GM19455 (cell line): ENCODE measurements around the gene ERAL1.
"Not testable (repeated sequence)": the region's sequence is repeated elsewhere in the genome, so short reads cannot be mapped to it uniquely, and the experiment has no call there.

Experiments
- ATAC-seq: cut with Tn5 transposase; IDR thresholded peaks from one replicate; pipeline ENCODE4 v1.9.1; 2021; ENCODE audit not compliant: unreplicated experiment

The ERAL1 gene

DNA sequence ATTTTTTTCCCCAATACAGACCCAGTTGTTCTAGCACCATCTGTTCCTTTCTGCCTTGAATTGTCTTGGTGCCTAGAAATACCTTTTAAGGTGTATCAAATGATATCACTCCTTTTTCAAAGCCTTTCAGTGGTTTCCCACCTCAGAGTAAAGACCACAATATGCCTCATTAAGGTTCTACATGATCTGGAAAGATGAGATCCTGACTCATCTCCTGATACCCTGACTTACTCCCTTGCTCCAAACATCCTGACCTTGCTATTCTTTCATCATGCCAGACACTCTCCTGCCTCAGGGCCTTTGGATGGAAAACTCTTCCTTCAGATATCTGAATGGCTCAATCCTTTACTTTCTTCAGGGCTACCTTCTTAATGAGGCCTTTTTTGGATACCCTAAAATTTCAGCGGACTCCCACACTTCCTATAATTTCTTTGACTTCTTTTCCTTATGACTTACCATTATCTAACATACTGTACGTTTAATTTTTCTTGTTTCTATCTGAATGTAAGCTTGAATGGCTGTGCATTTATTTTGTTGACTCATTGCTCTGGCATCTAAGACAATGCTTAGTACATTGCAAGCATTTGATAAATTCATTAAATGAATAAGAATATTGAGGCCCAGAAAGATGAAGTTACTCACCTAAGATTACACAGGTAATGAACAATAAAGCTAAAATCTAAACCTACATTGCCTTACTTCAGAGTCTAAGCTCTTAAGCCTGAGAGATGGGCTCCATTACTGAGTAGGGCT lies 23.5 kb downstream of the ERAL1 start:
- no peak for ATAC-seq

DNA sequence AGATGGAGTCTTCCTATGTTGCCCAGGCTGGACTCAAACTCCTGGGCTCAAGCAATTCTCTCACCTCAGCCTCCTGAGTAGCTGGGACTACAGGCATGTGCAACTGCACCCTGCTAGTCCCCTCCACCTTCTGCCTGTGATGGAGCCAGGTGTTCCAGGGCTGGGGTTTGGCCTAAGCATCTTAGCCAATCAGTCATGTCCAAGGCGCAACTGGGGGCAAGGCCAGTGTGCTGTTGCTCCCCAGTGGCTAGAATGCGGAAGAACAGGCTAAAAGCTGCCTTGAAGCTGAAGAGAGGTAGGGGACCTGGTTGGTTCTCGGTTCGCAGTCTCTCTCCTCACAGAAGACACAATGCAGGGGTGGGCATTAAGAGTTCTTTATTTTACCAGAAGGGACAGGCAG lies 24.2 kb downstream of the ERAL1 start:
- ATAC-seq: no peak

DNA sequence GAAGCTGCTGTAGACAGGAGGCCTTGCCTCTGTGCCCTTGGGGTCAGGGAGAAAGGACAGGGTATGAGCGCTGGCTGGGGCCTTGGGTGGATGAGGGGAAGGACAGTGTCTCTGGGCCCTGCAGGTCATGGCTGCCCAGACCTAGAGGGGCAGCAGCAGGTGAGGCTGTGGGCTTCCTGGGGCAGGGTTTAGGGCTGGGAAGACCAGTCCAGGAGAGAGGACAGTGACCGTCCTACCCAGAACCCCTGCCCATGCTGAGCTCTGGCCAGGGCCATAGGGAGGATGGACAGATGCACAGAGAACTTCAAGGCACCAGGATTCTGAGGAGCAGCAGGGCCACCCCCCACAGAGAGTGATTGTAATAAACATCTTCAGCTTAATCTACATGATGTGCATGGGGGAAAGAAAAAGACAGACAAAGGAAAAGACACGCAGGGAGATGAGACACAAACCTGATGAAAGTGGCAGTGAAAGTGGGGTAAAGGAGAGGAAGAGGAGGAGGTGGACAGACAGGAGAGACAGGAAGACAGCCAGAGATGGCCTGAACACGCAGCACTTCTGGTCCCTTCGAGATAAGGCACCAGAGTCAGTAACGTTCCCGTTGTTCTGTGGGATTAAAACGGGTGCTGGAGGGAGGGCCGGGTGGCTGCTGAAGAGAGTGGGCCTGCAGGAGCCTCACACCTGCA lies 25.2 kb downstream of the ERAL1 start:
- ATAC-seq: no peak

DNA sequence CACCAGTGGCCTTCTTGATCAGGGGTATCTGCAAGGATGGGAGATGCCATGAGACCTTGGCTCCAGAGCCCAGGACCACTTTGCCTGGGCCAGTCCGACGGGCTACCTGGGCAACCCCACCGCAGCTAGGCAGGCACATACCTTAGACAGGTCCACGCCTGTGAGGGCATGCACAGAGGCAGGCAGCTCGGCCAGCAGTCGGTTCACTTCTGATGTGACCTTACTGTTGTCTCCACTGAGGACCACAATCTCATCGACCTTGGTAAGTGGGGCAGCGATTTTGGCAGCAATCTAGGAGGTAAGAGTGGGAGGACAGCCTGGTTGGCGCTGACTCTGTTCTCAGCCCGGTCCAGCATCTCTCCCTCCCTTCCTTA lies 25.7 kb downstream of the ERAL1 start:
- no peak for ATAC-seq

DNA sequence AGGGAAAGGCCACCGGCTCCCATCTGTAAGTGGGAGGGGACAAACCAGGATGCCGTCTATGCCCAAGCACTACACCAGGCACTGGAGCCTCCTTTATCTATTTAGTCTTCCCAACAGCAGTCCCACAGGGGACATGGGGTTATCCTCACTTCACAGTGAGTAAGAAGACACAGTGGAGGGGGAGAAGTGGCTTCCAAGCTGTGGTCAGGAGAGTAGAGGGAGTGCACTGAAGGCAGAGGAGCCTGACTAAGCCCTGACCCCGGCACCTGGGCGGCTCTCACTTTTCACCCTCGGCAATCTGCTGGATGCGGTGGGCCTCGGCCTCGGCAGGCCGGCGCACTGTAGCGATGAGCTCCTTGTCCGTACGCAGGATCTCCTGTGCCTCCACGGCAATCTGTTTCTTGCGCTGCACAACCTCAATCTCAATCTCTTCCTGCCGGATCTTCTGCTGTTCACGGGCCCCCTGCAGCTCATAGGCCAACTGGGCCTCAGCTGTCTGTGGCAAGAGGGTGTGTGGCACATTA lies 26.8 kb downstream of the ERAL1 start:
- no peak for ATAC-seq

DNA sequence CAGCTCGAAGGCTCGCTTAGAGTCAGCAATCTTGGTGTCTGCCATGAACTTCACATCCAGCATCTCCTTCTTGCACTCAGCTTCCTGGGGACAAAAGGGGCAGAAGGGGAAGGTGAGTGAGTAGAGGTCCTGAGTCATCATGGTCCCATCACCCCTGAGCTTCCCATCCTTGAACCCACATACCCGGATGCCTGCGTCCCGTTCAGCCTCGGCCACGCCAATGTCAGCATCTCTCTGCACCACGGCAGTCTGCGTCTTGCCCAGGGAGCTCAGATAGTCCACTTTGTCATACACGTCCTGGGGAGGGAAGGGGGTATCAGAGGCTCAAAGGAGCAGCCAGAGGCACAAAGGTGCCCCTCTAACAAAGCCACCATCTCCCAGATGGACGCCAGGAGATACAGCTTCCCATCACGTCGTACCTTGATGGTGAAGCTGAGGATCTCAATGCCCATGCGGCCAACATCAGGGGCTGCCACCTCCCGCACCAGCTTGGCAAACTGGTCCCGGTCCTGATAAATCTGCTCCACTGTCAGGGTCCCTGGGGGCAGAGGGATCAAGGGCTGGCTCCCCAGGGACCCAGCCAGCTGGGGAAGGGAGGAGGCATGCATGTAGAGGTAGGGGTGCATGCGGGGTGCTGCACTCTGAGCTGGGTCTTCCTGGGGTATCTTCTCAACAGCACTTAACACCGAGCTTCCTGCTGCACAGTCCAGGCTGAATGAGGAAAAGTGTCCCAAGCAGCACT lies 27.5 kb downstream of the ERAL1 start:
- ATAC-seq: no peak

DNA sequence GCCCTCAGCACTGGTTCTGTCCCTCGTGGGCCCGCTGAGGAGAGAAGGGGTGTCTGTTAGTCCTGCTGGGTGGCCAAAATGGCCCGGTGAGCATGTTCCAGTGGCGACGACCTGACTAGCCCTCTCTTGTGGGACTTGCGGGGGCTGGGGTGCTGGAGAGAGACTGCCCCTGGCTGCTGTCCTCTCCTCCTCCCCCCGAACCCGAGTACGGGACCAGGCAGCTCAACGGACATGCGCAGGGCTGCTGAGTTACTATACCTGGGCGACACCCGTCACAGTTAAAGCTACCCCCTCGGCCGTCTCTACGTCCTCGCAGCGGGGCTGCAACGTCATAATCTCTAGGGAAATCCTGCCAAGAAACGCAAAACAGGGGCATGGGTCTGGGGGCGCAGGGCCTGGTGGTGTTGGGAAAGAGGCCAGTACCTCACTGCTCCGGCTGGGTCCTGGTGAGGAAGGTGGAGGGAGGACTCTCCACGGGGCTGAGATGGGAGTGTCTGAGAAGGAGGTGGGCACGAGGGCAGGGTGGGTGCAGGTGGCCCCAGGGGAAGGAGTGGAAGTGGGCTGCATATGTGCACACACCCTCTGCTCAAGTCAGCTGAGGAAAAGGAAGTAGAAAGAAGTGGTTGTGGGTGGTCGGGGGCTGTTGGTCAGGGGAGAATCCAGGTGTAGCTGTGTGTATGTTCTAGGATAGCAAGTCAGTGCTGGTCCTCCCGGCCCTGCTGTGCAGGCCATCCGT lies 29.3 kb downstream of the ERAL1 start:
- no peak for ATAC-seq

- ATAC-seq: no peak
Measured at GRCh38 chr17:28885363-28885762, 30.5 kb downstream of the ERAL1 start.

GRCh38 chr17:28885951-28886350 lies 31.1 kb downstream of the ERAL1 start:
- no peak for ATAC-seq

GRCh38 chr17:28887871-28888471 lies 33.2 kb downstream of the ERAL1 start:
- ATAC-seq: no peak

DNA sequence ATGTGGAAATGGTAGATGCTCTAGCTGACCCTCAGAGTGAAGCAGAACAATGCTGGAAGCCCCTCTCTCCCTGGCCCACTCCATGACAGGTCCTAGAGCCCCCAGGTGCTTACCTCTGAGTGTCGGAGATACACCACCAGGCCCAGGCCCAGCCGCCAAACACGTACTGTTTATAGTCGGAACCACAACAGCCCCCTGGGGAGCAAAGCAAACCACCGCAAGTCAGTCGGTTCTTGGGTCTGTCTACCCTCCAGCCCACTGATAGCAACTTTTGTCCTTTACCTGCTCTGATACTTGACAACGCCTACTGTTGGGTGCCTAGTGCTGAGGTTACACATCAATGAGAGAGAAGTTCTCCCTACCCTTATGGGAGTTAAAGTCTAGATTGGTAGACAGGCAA lies 34.0 kb downstream of the ERAL1 start:
- ATAC-seq: no peak

DNA sequence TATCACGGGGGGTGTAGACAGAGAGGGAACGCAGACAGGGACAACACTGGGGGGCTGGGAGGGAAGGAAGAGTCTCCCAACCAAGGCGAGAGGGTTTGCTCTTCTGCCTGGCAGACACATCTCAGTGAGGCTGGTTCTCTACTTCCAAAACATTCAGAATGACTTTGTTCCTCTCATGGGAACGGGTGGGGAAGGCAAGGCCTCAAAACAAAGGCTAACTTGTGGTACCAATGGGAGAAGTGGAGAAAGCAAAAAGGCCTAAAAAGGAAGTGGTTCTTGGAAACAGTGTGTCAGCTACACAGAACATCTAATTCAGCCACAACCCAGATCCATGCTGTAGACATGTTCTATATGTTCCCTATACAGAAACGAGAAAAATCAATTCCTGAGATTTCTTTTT lies 35.2 kb downstream of the ERAL1 start:
- ATAC-seq: no peak

DNA sequence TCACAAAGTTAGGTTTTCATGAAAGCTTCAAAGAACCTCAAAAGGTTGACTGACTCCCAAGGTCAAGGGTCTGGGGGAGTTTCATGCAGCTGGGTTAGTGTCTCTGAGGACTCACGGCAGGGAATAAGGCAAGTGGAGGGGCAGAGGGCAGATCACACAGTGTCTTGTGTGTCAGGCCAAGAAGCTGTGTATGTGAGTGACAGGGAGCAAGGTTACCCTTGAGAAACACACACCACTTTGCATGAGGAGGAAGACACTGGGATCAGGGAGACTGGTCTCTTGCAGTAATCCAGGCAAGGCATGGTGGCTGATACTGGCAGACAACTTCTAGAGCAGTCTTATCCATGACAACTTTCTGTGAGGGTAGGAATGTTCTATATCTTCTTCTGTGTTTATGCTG lies 36.4 kb downstream of the ERAL1 start:
- ATAC-seq: no peak

DNA sequence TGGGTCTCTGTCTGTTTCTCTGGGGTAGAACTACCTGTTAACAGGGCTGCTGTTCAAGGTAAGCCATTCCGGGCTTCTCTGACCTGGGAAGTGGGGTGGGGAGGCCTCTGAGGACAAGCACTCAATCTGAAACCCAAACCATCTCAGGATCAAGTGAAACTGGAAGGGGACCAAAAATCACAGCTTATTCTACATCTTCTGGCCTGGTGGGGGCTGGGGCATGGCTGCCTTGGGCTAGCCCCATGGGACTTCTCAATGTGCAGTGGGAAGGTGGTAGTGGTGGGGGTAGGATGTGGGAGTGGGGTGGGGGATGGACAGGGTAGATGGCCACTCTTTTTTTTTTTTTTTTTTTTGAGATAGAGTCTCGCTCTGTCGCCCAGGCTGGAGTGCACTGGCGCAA lies 37.2 kb downstream of the ERAL1 start:
- no peak for ATAC-seq

- not testable (repeated sequence) for ATAC-seq
Measured at GRCh38 chr17:28893248-28894183, 38.7 kb downstream of the ERAL1 start.

DNA sequence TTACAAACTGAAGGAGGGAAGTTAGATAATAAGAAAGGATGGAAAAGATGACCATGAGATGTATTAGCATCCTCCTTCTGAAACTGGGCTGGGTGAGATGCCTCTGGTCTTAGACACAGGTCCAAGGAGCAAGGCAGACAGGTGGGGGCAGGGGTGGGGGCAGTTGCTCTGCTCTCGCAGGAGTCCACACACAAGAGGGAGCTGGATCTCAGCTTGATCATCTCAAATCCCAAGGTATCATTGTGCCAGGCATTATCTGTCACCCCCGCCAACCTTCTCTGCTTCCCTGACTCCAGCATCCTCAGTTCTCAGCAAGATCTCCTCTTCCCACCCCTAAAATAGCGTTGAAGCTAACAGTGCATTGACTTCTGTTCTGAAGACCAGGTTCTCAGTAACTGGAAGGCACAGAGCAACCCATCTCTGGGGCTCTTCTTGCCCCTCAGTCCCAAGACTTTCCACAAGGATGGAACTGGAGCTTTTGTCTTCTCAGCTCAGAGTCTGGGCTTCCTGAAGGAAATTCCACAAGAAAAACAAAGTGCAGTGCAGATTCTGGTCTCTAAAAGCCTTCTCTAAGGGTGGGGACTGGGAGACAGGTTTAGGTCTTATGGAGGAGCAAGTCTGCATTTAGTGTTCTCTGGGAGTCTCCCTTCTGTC lies 41.1 kb downstream of the ERAL1 start:
- no peak for ATAC-seq

GRCh38 chr17:28896491-28896883 lies 41.7 kb downstream of the ERAL1 start:
- ATAC-seq: no peak

DNA sequence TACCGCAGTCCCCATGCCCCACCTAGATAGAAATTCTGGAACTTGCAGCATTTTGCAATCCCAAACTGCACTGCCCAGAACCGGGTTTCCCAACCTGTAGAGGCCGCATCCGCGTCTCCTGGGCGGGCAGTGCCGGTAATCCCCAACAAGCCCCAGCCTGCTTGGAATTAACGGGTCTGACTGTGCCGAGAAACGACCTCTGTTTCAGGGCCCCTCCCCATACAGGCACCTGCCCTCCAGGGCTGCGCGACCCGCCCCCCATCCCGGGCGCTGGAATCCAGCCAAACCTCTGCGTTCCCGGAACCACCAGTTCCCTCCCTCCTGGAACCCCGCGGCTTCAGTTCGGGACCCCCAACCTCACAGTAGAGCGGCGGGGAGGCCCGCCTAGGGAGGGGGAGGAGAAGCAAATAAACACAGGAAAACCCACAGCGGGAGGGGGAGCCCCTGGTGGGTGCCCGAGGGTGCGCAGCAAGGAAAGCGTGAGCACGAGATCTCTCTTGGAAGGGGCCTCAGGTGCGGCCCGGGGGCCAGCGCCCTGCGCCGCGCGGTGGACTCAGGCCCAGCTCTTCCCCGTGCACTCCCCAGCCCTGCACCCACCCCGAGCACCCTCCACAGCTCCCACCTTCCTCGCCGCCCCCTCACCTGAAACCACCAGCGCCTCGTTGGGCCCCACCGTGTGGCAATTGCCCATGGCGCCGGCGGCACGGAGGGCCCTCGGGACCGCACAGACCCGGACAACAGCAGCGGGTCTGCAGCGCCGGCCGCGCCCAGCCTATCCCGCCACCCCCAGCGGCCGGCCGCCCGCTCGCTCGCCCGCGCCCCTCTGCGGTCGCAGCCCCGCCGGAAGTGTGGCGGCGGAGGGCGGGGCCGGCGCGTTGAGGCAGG lies 42.3 kb downstream of the ERAL1 start, which contains the start of gene FLOT2:
FLOT2 (minus strand) TSS at position 850 of the 885 bp plus-strand sequence; CDS start at position 691, 159 bp downstream.
- no peak for ATAC-seq
